Small intestine (tissue), 7 donors: ENCODE results near the gene CD63. TPM values are rescaled to one million over a fixed set of nuclear protein-coding genes. Genes with fewer than 3 reads are reported as not detected.
"Not testable (repeated sequence)": the region's sequence is repeated elsewhere in the genome, so short reads cannot be mapped to it uniquely, and the experiment has no call there.

Source experiments
- DNase-seq, 2 donors: peaks; one replicate each; pipeline versions ENCODE4 v3.0.0 to v3.0.0-alpha.2; 2013
- FAIRE-seq: peaks from 2 replicates; lab custom pipeline; 2012; peaks lifted over from hg19 to GRCh38; lab: Jason Lieb, UNC
- H3K27ac ChIP-seq, 3 donors: one replicate each; pipeline ENCODE4 v1.5.1; 2013; ENCODE audit warnings: low read length in 2 of 3, mild to moderate bottlenecking in 2 of 3, control low read depth in 1 of 3, inconsistent platforms in 1 of 3, low read depth in 1 of 3, moderate library complexity in 1 of 3
- H3K27me3 ChIP-seq, 3 donors: one replicate each; pipeline ENCODE4 v1.6.1; 2013; ENCODE audit warnings: low read length in 3 of 3, inconsistent platforms in 1 of 3; ENCODE audit not compliant: control insufficient read depth in 3 of 3, insufficient read depth in 3 of 3
- H3K36me3 ChIP-seq, 3 donors: one replicate each; pipeline ENCODE4 v1.6.1; 2013; ENCODE audit warnings: low read length in 3 of 3, inconsistent platforms in 1 of 3, low read depth in 1 of 3, mild to moderate bottlenecking in 1 of 3, moderate library complexity in 1 of 3; ENCODE audit not compliant: control insufficient read depth in 3 of 3, insufficient read depth in 2 of 3
- H3K4me1 ChIP-seq, 3 donors: one replicate each; pipeline ENCODE4 v1.6.1; 2013; ENCODE audit warnings: low read length in 2 of 3, inconsistent platforms in 1 of 3, low read depth in 1 of 3, mild to moderate bottlenecking in 1 of 3, moderate library complexity in 1 of 3; ENCODE audit not compliant: control insufficient read depth in 3 of 3, insufficient read depth in 2 of 3
- H3K4me3 ChIP-seq, 3 donors: one replicate each; pipeline ENCODE4 v1.5.1; 2013; ENCODE audit warnings: low read length in 3 of 3, control low read depth in 1 of 3, inconsistent platforms in 1 of 3, low read depth in 1 of 3, mild to moderate bottlenecking in 1 of 3, moderate library complexity in 1 of 3
- H3K9me3 ChIP-seq, 2 donors: one replicate each; pipeline ENCODE4 v1.6.1; 2013; ENCODE audit warnings: low read depth in 1 of 2, low read length in 1 of 2; ENCODE audit not compliant: control insufficient read depth in 2 of 2, insufficient read depth in 1 of 2
- WGBS, 3 donors: extraction: QIAGEN DNeasy Blood & Tissue Kit; methylation state at CpG; one replicate each; pipeline ENCODE4 v1.1.7; 2013; 5-methylcytosine and 5-hydroxymethylcytosine counted together
- polyA plus RNA-seq, 4 donors: library from polyadenylated mRNA; stranded (reverse) in 3 of 4; unstranded in 1 of 4; fragments of 200-250 nt in 3 of 4; fragments of 120-200 nt in 1 of 4; gene quantifications; one replicate each; pipeline versions ENCODE4 v1.2.1 to v1.2.3, GENCODE V29; 2013
- donor health status: healthy with polysubstance abuse.
- donor health status: control.
- donor health status: control.
- donor health status: Bipolar disorder and iron deficiency.
- donor health status: healthy.

The CD63 gene
- polyA plus RNA-seq, 4 donors = 561 to 1,127 (median 702) TPM

- Histone ChIP-seq H3K27me3 (no peaks in the 10 kb centered on the region), H3K36me3 (peaks cover 12 to 53% (median 16%) of the 10 kb centered on the region in 3 donors), H3K9me3 (no peaks in the 10 kb centered on the region), H3K27ac (no peak overlapping the region), H3K4me3 (no peak overlapping the region), H3K4me1 (no peaks in the 10 kb centered on the region)
- DNase-seq = no peak
- 93 to 94% (median 94%) methylated on average over 6 of the region's 6 CpGs for WGBS, 3 donors
- FAIRE-seq = no peak
Measured at GRCh38 chr12:55760663-55761062, 31.9 kb upstream of the CD63 start.

- H3K4me3 ChIP-seq, FAIRE-seq, H3K27ac ChIP-seq, DNase-seq, H3K4me1 ChIP-seq, H3K27me3 ChIP-seq, H3K9me3 ChIP-seq: not testable (repeated sequence)
- 99 to 100% (median 100%) methylated on average over 4 of the region's 4 CpGs for WGBS, 3 donors
- peaks cover 14 to 51% (median 16%) of the 10 kb centered on the region in 3 donors for H3K36me3 ChIP-seq
Measured at GRCh38 chr12:55758575-55758974, 29.8 kb upstream of the CD63 start.

GRCh38 chr12:55757701-55758100, 28.9 kb upstream of the CD63 start:
- DNase-seq (no peak), FAIRE-seq (no peak)
- Histone ChIP-seq H3K36me3 (peaks cover 15 to 50% (median 19%) of the 10 kb centered on the region in 3 donors), H3K27me3 (no peaks in the 10 kb centered on the region), H3K4me3 (no peak overlapping the region), H3K9me3 (no peaks in the 10 kb centered on the region), H3K27ac (no peak overlapping the region), H3K4me1 (no peaks in the 10 kb centered on the region)
- WGBS, 3 donors = 77 to 88% (median 83%) methylated on average over 2 of the region's 2 CpGs

GRCh38 chr12:55755246-55755645, 26.4 kb upstream of the CD63 start:
- no peak overlapping the region for H3K4me3 ChIP-seq
- no peak for DNase-seq
- peaks cover 18 to 58% (median 22%) of the 10 kb centered on the region in 3 donors for H3K36me3 ChIP-seq
- no peaks in the 10 kb centered on the region for H3K27me3 ChIP-seq
- H3K27ac ChIP-seq = no peak overlapping the region
- H3K4me1 ChIP-seq = no peaks in the 10 kb centered on the region
- WGBS, 3 donors = 69 to 87% (median 80%) methylated on average over 2 of the region's 2 CpGs
- H3K9me3 ChIP-seq = no peaks in the 10 kb centered on the region
- no peak for FAIRE-seq

- Histone ChIP-seq H3K4me3 (no peak overlapping the region), H3K36me3 (peaks cover 4 to 38% (median 13%) of the 10 kb centered on the region in 3 donors), H3K4me1 (peaks cover 0 to 21% (median 10%) of the 10 kb centered on the region in 3 donors), H3K9me3 (no peaks in the 10 kb centered on the region), H3K27ac (no peak overlapping the region), H3K27me3 (peaks cover 0 to 8% (median 0%) of the 10 kb centered on the region in 3 donors)
- no peak for FAIRE-seq
- no peak for DNase-seq
- WGBS, 3 donors = 90 to 94% (median 91%) methylated on average over 18 of the region's 18 CpGs
Measured at GRCh38 chr12:55748230-55748993, 19.6 kb upstream of the CD63 start.

- FAIRE-seq = no peak
- no peak for DNase-seq
- Histone ChIP-seq H3K36me3 (peaks cover 0 to 29% (median 8%) of the 10 kb centered on the region in 3 donors), H3K27me3 (peaks cover 0 to 8% (median 0%) of the 10 kb centered on the region in 3 donors), H3K27ac (no peak overlapping the region), H3K4me1 (peaks cover 0 to 29% (median 10%) of the 10 kb centered on the region in 3 donors), H3K9me3 (no peaks in the 10 kb centered on the region), H3K4me3 (no peak overlapping the region)
Measured at GRCh38 chr12:55746913-55747231, 18.1 kb upstream of the CD63 start.

GRCh38 chr12:55746174-55746912, 17.5 kb upstream of the CD63 start:
- FAIRE-seq (no peak), DNase-seq (no peak)
- Histone ChIP-seq H3K27me3 (peaks cover 0 to 8% (median 0%) of the 10 kb centered on the region in 3 donors), H3K9me3 (no peaks in the 10 kb centered on the region), H3K36me3 (peaks cover 0 to 23% (median 7%) of the 10 kb centered on the region in 3 donors), H3K4me3 (no peak overlapping the region), H3K27ac (no peak overlapping the region), H3K4me1 (peaks cover 0 to 32% (median 10%) of the 10 kb centered on the region in 3 donors)
- 51 to 66% (median 54%) methylated on average over 3 of the region's 3 CpGs for WGBS, 3 donors

- Histone ChIP-seq H3K9me3 (no peaks in the 10 kb centered on the region), H3K27me3 (peaks cover 0 to 8% (median 0%) of the 10 kb centered on the region in 3 donors), H3K27ac (no peak overlapping the region), H3K36me3 (peaks cover 0 to 15% (median 4%) of the 10 kb centered on the region in 3 donors), H3K4me3 (peak overlapping the region in 1 of 3 donors; percentile 17), H3K4me1 (peaks cover 0 to 32% (median 10%) of the 10 kb centered on the region in 3 donors)
- DNase-seq = peak in 1 of 2 donors; percentile 31
- WGBS, 3 donors = 20 to 38% (median 37%) methylated on average over 13 of the region's 13 CpGs
- FAIRE-seq = no peak
Measured at GRCh38 chr12:55745361-55746173, 16.8 kb upstream of the CD63 start.
